ENCODE results near the gene SLC39A13.

Gene SLC39A13

GRCh38 chr11:47433157-47433556 lies 24.8 kb downstream of the SLC39A13 start:
- no peak for DNase-seq

- no peak for DNase-seq
These were observed 25.8 kb downstream of the SLC39A13 start for GRCh38 chr11:47434011-47434786.

GRCh38 chr11:47435687-47436086 lies 27.3 kb downstream of the SLC39A13 start:
- DNase-seq = no peak

GRCh38 chr11:47436726-47437125 lies 28.3 kb downstream of the SLC39A13 start:
- DNase-seq = no peak

GRCh38 chr11:47437218-47437745 lies 28.9 kb downstream of the SLC39A13 start:
- DNase-seq = no peak

- no peak for DNase-seq
These were observed 29.5 kb downstream of the SLC39A13 start for GRCh38 chr11:47437746-47438418.

GRCh38 chr11:47438721-47439120 lies 30.3 kb downstream of the SLC39A13 start:
- DNase-seq = no peak

GRCh38 chr11:47440054-47440476 lies 31.7 kb downstream of the SLC39A13 start:
- DNase-seq = no peak

GRCh38 chr11:47441421-47441820 lies 33.0 kb downstream of the SLC39A13 start:
- DNase-seq = no peak

GRCh38 chr11:47442514-47442913 lies 34.1 kb downstream of the SLC39A13 start:
- DNase-seq = no peak

GRCh38 chr11:47443028-47443700 lies 34.8 kb downstream of the SLC39A13 start:
- no peak for DNase-seq

GRCh38 chr11:47443817-47444216 lies 35.4 kb downstream of the SLC39A13 start:
- no peak for DNase-seq

GRCh38 chr11:47445840-47446239 lies 37.5 kb downstream of the SLC39A13 start:
- no peak for DNase-seq

- no peak for DNase-seq
These were observed 38.4 kb downstream of the SLC39A13 start for GRCh38 chr11:47446833-47447232.

GRCh38 chr11:47447906-47448305 lies 39.5 kb downstream of the SLC39A13 start:
- no peak for DNase-seq

- DNase-seq = no peak
These were observed 40.4 kb downstream of the SLC39A13 start, which contains the start of gene RAPSN for GRCh38 chr11:47448566-47449427. RAPSN (minus strand) TSS chr11:47449136; CDS start chr11:47448964, 172 bp downstream.

- no peak for DNase-seq
These were observed 41.2 kb downstream of the SLC39A13 start for GRCh38 chr11:47449541-47449940.

GRCh38 chr11:47451436-47451835 lies 43.0 kb downstream of the SLC39A13 start:
- DNase-seq = no peak

GRCh38 chr11:47451990-47452389 lies 43.6 kb downstream of the SLC39A13 start:
- DNase-seq = no peak

- no peak for DNase-seq
These were observed 45.0 kb downstream of the SLC39A13 start for GRCh38 chr11:47453365-47453764.

- DNase-seq = peak; percentile 59
These were observed 45.9 kb downstream of the SLC39A13 start for GRCh38 chr11:47454258-47454671.

- DNase-seq = no peak
These were observed 52.3 kb downstream of the SLC39A13 start for GRCh38 chr11:47460571-47461235.
